SK-N-SH treated with all-trans-retinoic acid at 6 μM for 48 hours (cell line): ENCODE data around the gene PTGES.

Experiments used
- ATAC-seq: fragments of 200-7000 bp; cut with Tn5 transposase; 3 replicates; pipeline ENCODE4 v1.9.1; 2020; ENCODE audit warnings: mild to moderate bottlenecking, moderate library complexity
- ARNTL ChIP-seq: fragments of 450-650 bp; formaldehyde crosslinking; IDR thresholded peaks from 2 replicates; pipeline ENCODE4 v1.5.0; 2020; ENCODE audit warnings: low read depth, mild to moderate bottlenecking, moderate library complexity, borderline replicate concordance
- BACH2 ChIP-seq: fragments of 250-450 bp; sonication (Bioruptor Pico); IDR thresholded peaks from 2 replicates; pipeline ENCODE4 v1.9.0; 2021; ENCODE audit warnings: mild to moderate bottlenecking, borderline replicate concordance
- CSDC2 ChIP-seq: fragments of 250-450 bp; sonication (Bioruptor Pico); IDR thresholded peaks from 2 replicates; pipeline ENCODE4 v1.5.0; 2020; ENCODE audit warnings: mild to moderate bottlenecking, moderate library complexity
- ESRRG ChIP-seq: fragments of 250-450 bp; sonication (Bioruptor Pico); IDR thresholded peaks from 2 replicates; pipeline ENCODE4 v1.6.1; 2021; ENCODE audit warnings: mild to moderate bottlenecking
- ISL1 ChIP-seq: fragments of 250-450 bp; sonication (Bioruptor Pico); IDR thresholded peaks from 2 replicates; pipeline ENCODE4 v2.1.2; 2022; ENCODE audit warnings: mild to moderate bottlenecking, moderate library complexity
- OSR1 ChIP-seq: fragments of 250-450 bp; sonication (Bioruptor Pico); IDR thresholded peaks from 2 replicates; pipeline ENCODE4 v1.8.0; 2022; ENCODE audit warnings: moderate library complexity, mild to moderate bottlenecking, inconsistent platforms
- PATZ1 ChIP-seq: fragments of 250-450 bp; sonication (Bioruptor Pico); IDR thresholded peaks from 2 replicates; pipeline ENCODE4 v1.8.0; 2020; ENCODE audit warnings: mild to moderate bottlenecking, moderate library complexity, borderline replicate concordance
- PPARA ChIP-seq: fragments of 250-450 bp; sonication (Bioruptor Pico); IDR thresholded peaks from 2 replicates; pipeline ENCODE4 v1.5.0; 2020; ENCODE audit warnings: mild to moderate bottlenecking, borderline replicate concordance
- RARB ChIP-seq: fragments of 250-450 bp; sonication (Bioruptor Pico); IDR thresholded peaks from 2 replicates; pipeline ENCODE4 v1.8.0; 2021; ENCODE audit warnings: mild to moderate bottlenecking, moderate library complexity
- SNAI2 ChIP-seq: fragments of 250-450 bp; sonication (Bioruptor Pico); IDR thresholded peaks from 2 replicates; pipeline ENCODE4 v1.5.0; 2020; ENCODE audit warnings: mild to moderate bottlenecking, moderate library complexity
- TCF4 ChIP-seq: fragments of 250-450 bp; sonication (Bioruptor Pico); IDR thresholded peaks from 2 replicates; pipeline ENCODE4 v1.8.0; 2021; ENCODE audit warnings: mild to moderate bottlenecking, moderate library complexity, borderline replicate concordance
- TOX ChIP-seq: fragments of 250-450 bp; sonication (Bioruptor Pico); IDR thresholded peaks from 2 replicates; pipeline ENCODE4 v1.8.0; 2021; ENCODE audit warnings: mild to moderate bottlenecking, moderate library complexity, borderline replicate concordance
- ZC3H10 ChIP-seq: fragments of 250-450 bp; sonication (Bioruptor Pico); IDR thresholded peaks from 2 replicates; pipeline ENCODE4 v1.5.1; 2021; ENCODE audit warnings: mild to moderate bottlenecking, moderate library complexity
- ZFP3 ChIP-seq: fragments of 250-450 bp; sonication (Bioruptor Pico); IDR thresholded peaks from 2 replicates; pipeline ENCODE4 v1.5.0; 2020; ENCODE audit warnings: mild to moderate bottlenecking, moderate library complexity
- ZFP30 ChIP-seq: fragments of 450-650 bp; formaldehyde crosslinking; IDR thresholded peaks from 2 replicates; pipeline ENCODE4 v1.5.0; 2022; ENCODE audit warnings: mild to moderate bottlenecking, moderate library complexity
- ZNF565 ChIP-seq: fragments of 450-650 bp; formaldehyde crosslinking; conservative IDR thresholded peaks from 2 replicates; pipeline ENCODE4 v1.5.0; 2020; ENCODE audit warnings: low read depth, mild to moderate bottlenecking, moderate library complexity
- ZNF70 ChIP-seq: fragments of 450-650 bp; formaldehyde crosslinking; IDR thresholded peaks from 2 replicates; pipeline ENCODE4 v1.5.0; 2020; ENCODE audit warnings: mild to moderate bottlenecking, moderate library complexity
- TF ChIP-seq, protein P1 (sequence below): fragments of 250-450 bp; sonication (Bioruptor Pico); IDR thresholded peaks from 2 replicates; pipeline ENCODE4 v1.8.0; 2021; ENCODE audit warnings: low read depth, mild to moderate bottlenecking, moderate library complexity, borderline replicate concordance
- TF ChIP-seq, protein P2 (sequence below): fragments of 250-450 bp; sonication (Bioruptor Pico); IDR thresholded peaks from 2 replicates; pipeline ENCODE4 v1.5.0; 2020; ENCODE audit warnings: mild to moderate bottlenecking, moderate library complexity
- TF ChIP-seq, protein P3 (sequence below): fragments of 250-450 bp; sonication (Bioruptor Pico); IDR thresholded peaks from 2 replicates; pipeline ENCODE4 v1.5.1; 2020; ENCODE audit warnings: low read depth, mild to moderate bottlenecking, moderate library complexity

Gene PTGES

DNA sequence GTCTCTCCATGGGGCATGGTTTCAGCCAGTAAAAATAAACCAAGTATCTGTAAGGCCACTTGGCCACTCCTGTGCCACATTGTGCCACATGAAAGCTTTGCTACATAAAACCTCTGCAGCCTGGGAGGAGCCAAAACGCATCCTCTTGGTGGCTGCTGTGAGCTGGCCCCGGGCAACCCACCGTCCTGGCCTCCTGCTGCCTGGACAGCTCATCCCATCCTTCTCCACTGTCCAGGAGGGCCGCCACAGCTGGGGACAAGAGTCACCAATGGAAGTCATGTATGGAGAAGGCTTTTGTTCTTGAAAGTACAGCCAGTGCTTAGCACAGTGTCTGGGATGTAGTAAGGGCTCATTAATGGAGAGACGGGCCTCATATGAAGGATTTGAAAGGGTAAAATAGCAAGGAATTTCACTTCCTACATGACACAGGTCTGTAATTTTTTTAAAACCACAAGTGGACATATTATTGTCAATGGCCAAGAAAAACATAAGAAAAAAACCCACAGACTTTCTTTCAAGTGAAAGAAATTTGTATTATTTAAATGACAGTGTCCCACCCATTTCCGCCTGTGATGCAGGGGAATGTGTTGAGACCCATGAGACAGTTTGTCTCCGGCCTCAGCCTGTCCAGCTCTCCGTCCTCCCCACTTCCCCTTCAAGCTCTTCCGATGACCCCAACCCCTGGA lies 6.6 kb downstream of the PTGES start:
- no peak for ATAC-seq
- TF ChIP-seq, protein P1, sequence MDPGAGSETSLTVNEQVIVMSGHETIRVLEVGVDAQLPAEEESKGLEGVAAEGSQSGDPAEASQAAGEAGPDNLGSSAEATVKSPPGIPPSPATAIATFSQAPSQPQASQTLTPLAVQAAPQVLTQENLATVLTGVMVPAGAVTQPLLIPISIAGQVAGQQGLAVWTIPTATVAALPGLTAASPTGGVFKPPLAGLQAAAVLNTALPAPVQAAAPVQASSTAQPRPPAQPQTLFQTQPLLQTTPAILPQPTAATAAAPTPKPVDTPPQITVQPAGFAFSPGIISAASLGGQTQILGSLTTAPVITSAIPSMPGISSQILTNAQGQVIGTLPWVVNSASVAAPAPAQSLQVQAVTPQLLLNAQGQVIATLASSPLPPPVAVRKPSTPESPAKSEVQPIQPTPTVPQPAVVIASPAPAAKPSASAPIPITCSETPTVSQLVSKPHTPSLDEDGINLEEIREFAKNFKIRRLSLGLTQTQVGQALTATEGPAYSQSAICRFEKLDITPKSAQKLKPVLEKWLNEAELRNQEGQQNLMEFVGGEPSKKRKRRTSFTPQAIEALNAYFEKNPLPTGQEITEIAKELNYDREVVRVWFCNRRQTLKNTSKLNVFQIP (CRISPR knock-in tag): no peak
- TF ChIP-seq, protein P2, sequence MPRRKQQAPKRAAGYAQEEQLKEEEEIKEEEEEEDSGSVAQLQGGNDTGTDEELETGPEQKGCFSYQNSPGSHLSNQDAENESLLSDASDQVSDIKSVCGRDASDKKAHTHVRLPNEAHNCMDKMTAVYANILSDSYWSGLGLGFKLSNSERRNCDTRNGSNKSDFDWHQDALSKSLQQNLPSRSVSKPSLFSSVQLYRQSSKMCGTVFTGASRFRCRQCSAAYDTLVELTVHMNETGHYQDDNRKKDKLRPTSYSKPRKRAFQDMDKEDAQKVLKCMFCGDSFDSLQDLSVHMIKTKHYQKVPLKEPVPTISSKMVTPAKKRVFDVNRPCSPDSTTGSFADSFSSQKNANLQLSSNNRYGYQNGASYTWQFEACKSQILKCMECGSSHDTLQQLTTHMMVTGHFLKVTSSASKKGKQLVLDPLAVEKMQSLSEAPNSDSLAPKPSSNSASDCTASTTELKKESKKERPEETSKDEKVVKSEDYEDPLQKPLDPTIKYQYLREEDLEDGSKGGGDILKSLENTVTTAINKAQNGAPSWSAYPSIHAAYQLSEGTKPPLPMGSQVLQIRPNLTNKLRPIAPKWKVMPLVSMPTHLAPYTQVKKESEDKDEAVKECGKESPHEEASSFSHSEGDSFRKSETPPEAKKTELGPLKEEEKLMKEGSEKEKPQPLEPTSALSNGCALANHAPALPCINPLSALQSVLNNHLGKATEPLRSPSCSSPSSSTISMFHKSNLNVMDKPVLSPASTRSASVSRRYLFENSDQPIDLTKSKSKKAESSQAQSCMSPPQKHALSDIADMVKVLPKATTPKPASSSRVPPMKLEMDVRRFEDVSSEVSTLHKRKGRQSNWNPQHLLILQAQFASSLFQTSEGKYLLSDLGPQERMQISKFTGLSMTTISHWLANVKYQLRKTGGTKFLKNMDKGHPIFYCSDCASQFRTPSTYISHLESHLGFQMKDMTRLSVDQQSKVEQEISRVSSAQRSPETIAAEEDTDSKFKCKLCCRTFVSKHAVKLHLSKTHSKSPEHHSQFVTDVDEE (CRISPR knock-in tag): no peak
- TF ChIP-seq ZNF70 (no peak), ESRRG (no peak), PPARA (CRISPR knock-in tag) (no peak), SNAI2 (CRISPR knock-in tag) (no peak)
- TF ChIP-seq, protein P3, sequence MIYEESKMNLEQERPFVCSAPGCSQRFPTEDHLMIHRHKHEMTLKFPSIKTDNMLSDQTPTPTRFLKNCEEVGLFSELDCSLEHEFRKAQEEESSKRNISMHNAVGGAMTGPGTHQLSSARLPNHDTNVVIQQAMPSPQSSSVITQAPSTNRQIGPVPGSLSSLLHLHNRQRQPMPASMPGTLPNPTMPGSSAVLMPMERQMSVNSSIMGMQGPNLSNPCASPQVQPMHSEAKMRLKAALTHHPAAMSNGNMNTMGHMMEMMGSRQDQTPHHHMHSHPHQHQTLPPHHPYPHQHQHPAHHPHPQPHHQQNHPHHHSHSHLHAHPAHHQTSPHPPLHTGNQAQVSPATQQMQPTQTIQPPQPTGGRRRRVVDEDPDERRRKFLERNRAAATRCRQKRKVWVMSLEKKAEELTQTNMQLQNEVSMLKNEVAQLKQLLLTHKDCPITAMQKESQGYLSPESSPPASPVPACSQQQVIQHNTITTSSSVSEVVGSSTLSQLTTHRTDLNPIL: no peak

DNA sequence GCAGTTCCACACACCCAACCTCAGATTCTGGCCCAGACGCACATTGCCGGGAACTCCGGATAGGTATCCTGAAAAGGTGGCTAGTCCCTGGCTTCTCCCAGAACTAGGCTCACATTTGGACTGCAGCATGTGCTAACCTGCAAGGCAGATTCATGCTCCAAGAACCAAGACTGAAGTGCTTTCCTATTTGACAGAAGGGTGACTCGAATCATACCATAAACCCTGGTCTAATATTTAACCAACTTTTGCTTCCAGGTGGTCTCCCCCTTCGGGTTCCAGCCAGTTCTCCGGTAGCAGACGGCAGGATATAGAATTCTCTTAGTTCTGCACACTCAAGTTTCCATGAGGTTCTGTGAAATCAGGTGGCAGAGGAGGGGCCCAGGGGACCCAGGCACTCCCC lies 7.6 kb downstream of the PTGES start:
- ATAC-seq: no peak
- no peak for TF ChIP-seq ZFP3 (CRISPR knock-in tag)
- no peak for TF ChIP-seq ARNTL (CRISPR knock-in tag)
- TF ChIP-seq ZC3H10: no peak
- no peak for TF ChIP-seq TCF4 (CRISPR knock-in tag)
- no peak for TF ChIP-seq ZFP30 (CRISPR knock-in tag)
- TF ChIP-seq, protein P2 (CRISPR knock-in tag): no peak
- no peak for TF ChIP-seq ESRRG
- no peak for TF ChIP-seq CSDC2 (CRISPR knock-in tag)
- TF ChIP-seq ISL1 (CRISPR knock-in tag): no peak
- TF ChIP-seq RARB (CRISPR knock-in tag): no peak
- TF ChIP-seq TOX (CRISPR knock-in tag): no peak
- TF ChIP-seq, protein P1 (CRISPR knock-in tag): no peak
- TF ChIP-seq BACH2 (CRISPR knock-in tag): no peak
- TF ChIP-seq PPARA (CRISPR knock-in tag): no peak
- no peak for TF ChIP-seq SNAI2 (CRISPR knock-in tag)
- TF ChIP-seq PATZ1 (CRISPR knock-in tag): no peak
- no peak for TF ChIP-seq OSR1 (CRISPR knock-in tag)
- no peak for TF ChIP-seq ZNF70
- TF ChIP-seq ZNF565 (CRISPR knock-in tag): no peak
